22Rv1 (cell line): ENCODE data around the gene EDRF1.
"Not testable (repeated sequence)": the region's sequence is repeated elsewhere in the genome, so short reads cannot be mapped to it uniquely, and the experiment has no call there.

ENCODE experiments used
- H3K27ac ChIP-seq: fragments of 450-650 bp; 2 replicates; pipeline ENCODE4 v1.5.1; 2017
- ZFX ChIP-seq: fragments of 450-650 bp; IDR thresholded peaks from 2 replicates; pipeline ENCODE4 v1.6.1; 2017; ENCODE audit warnings: antibody characterized with exemption, borderline replicate concordance
- TF ChIP-seq, protein P1 (sequence below): fragments of 450-650 bp; IDR thresholded peaks from 2 replicates; pipeline ENCODE4 v1.5.1; 2017; ENCODE audit warnings: mild to moderate bottlenecking

EDRF1 gene

DNA sequence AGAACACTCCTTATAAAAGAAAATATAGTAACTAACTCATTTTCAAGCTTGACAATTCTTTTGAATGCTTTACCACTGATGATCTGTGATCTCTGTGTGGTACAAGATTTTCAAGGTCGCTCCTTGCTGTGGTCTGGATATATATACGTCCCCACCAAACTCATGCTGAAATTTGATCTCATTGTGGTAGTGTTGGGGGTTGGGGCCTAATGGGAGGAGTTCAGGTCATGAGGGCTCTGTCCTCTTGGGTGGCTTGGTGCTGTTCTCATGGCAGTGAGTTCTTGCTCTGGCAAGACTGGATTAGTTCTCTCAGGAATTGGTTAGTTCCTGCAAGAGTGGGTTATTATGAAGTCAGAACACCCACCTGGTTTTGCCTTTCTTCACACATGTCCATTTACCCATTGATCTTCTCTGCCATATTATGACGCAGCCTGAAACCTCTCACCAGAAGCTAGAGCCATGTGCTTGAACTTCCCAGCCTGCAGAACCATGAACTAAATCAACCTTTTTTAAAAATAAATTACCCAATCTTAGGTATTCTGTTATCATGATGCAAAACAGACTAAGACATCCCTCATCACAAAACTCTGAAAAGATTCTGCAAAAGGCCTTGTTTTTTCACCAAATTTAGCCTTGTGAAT, 8.3 kb upstream of the EDRF1 start:
- TF ChIP-seq, protein P1, sequence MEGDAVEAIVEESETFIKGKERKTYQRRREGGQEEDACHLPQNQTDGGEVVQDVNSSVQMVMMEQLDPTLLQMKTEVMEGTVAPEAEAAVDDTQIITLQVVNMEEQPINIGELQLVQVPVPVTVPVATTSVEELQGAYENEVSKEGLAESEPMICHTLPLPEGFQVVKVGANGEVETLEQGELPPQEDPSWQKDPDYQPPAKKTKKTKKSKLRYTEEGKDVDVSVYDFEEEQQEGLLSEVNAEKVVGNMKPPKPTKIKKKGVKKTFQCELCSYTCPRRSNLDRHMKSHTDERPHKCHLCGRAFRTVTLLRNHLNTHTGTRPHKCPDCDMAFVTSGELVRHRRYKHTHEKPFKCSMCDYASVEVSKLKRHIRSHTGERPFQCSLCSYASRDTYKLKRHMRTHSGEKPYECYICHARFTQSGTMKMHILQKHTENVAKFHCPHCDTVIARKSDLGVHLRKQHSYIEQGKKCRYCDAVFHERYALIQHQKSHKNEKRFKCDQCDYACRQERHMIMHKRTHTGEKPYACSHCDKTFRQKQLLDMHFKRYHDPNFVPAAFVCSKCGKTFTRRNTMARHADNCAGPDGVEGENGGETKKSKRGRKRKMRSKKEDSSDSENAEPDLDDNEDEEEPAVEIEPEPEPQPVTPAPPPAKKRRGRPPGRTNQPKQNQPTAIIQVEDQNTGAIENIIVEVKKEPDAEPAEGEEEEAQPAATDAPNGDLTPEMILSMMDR: no peak
- no peak for TF ChIP-seq ZFX
- no peak overlapping the region for H3K27ac ChIP-seq

DNA sequence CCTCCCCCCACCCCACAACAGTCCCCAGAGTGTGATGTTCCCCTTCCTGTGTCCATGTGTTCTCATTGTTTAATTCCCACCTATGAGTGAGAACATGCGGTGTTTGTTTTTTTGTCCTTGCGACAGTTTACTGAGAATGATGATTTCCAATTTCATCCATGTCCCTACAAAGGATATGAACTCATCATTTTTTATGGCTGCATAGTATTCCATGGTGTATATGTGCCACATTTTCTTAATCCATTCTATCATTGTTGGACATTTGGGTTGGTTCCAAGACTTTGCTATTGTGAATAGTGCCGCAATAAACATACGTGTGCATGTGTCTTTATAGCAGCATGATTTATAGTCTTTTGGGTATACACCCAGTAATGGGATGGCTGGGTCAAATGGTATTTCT, 4.8 kb upstream of the EDRF1 start:
- H3K27ac ChIP-seq: not testable (repeated sequence)

DNA sequence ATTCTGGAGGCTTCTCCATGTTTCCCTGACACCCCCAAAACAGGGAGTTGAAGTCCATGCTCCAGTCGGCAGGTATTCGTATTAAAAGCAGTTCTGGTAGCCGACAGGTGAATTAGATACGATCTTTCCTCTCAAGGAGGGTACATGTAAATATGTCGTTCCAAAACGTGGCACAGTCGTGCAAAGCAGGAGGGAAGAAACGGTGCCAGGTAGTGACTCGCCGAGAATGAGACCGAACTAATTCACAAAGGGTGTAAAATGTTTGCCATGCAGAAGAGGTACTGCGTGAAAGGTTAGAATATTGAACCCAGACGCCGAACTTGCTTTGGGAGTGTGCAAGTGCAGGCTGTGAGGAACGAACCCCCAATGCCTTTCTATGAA, 483 bp downstream of the EDRF1 start:
- peak overlapping the region; percentile 86 for H3K27ac ChIP-seq
- TF ChIP-seq, protein P1: no peak
- TF ChIP-seq ZFX: no peak

DNA sequence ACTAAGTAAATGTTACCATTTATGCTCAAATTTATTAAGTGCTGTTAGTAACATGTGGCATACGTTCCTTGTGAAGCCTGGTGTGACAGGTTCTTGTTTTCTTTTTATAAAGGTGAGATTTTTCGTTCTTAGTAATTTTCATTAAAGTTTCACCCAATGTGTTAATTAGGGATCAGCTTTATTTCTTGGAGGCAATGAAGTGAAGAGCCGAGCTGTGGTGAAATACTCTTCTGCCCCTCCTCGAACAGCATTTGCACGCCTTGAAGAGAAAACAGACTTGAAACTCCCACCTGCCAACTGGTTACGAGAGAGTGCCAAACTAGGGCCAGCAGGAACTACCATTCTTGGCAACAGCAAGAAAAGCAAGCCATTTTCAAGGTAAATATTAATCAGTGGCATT, 1.5 kb downstream of the EDRF1 start:
- no peak for TF ChIP-seq ZFX
- TF ChIP-seq, protein P1: no peak
- H3K27ac ChIP-seq: no peak overlapping the region

DNA sequence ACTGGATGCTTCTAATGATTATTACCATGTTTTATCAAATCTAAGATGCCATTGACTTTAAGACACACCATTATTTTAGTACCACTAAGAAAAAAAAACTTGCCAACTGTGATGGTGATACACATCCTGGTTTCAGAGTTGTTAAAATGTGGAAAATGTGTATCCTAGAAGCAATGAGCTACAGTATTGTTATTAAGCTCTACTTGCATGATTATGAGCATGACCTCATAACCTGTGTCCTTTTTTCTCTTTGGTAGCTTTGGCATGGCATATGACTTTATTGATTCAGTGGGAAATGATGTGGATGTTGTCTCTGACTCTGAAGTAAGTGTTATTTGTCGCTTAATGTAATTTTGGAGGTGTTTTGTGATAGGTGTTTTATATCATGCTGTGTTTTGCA, 3.3 kb downstream of the EDRF1 start:
- no peak overlapping the region for H3K27ac ChIP-seq
- no peak for TF ChIP-seq ZFX
- TF ChIP-seq, protein P1: no peak

DNA sequence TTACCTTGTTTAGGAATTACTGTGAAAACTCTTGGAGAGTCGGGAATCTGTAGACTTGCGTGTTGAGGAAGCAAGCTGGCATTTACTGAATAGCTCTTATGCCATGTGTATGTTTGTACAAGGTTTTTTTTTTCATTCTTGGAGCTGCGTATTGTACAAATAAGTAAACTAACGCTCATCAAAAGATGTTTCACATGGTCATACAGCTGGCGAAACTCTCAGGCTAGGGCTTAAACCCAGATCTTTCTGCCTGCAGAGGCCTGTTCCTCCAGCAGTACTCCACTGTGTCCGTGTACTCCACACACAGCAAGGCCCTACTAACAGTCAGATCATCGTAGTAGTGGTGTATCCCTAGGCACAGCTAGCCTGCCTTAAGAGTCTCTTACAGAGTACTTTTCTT, 7.4 kb downstream of the EDRF1 start:
- no peak overlapping the region for H3K27ac ChIP-seq
- TF ChIP-seq, protein P1: no peak
- no peak for TF ChIP-seq ZFX

DNA sequence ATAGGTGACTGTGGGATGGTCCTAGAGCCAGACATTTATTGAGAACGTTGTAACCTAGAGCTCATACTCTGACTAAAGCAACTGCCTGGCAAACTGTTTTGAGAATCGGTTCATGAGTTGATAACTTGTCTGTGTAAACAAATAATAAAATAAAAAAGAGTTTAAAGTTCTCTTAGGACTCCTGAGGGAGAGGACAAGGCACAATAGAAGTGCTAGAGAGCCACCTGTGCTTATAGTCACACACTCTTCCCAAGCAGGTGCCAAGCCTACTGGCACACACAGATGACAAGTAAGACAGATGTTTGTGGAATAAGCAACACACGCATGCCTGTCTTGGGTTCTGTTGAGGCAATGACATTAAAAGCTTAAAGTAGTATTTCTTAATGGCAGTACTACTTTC, 7.9 kb downstream of the EDRF1 start:
- no peak overlapping the region for H3K27ac ChIP-seq
- no peak for TF ChIP-seq ZFX
- TF ChIP-seq, protein P1: no peak

DNA sequence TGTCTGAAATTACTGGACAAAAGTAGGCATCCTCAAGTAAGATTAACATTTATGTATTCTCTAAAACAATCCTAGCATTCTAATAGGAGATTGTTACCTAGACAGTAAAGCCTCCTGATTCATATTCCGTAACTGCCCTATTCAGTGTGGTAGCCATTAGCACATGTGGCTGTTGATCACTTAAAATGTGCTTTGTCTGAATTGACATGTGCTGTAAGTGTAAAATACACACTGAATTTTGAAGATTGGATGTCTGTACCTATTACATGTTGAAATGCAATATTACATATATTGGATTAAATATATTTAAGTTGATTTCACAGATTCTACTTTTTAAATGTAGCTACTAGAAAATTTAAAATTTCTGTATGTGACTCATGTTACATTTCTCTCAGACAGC, 14.6 kb downstream of the EDRF1 start:
- no peak overlapping the region for H3K27ac ChIP-seq
- TF ChIP-seq, protein P1: no peak
- no peak for TF ChIP-seq ZFX
